Neural progenitor cell (in vitro differentiated cells): ENCODE measurements around the gene HPSE. TPM values are rescaled to one million over a fixed set of nuclear protein-coding genes. Genes with fewer than 3 reads are reported as not detected.

Source experiments
- DNase-seq: peaks from one replicate; pipeline ENCODE4 v3.0.0-alpha.2; 2016; ENCODE audit warnings: low spot score
- H2AFZ ChIP-seq: fragments of 200-600 bp; sonication (generic); replicated peaks from 2 replicates; pipeline ENCODE4 v1.6.1; 2016; ENCODE audit warnings: antibody characterized with exemption
- H3F3A ChIP-seq: fragments of 200-600 bp; sonication (generic); 2 replicates; pipeline ENCODE4 v1.6.1; 2016; ENCODE audit warnings: antibody characterized with exemption, low read depth
- H3K27ac ChIP-seq: fragments of 200-600 bp; sonication (generic); 2 replicates; pipeline ENCODE4 v1.5.1; 2016; ENCODE audit warnings: mild to moderate bottlenecking
- H3K27me3 ChIP-seq: fragments of 200-600 bp; sonication (generic); 2 replicates; pipeline ENCODE4 v1.6.1; 2016; ENCODE audit warnings: mild to moderate bottlenecking, moderate library complexity
- H3K36me3 ChIP-seq: fragments of 200-600 bp; sonication (generic); 2 replicates; pipeline ENCODE4 v1.5.1; 2016
- H3K4me1 ChIP-seq: fragments of 200-600 bp; sonication (generic); 2 replicates; pipeline ENCODE4 v1.6.1; 2016; ENCODE audit warnings: mixed run types
- H3K4me2 ChIP-seq: fragments of 200-600 bp; sonication (generic); 2 replicates; pipeline ENCODE4 v1.6.1; 2016
- H3K4me3 ChIP-seq: fragments of 200-600 bp; sonication (generic); 2 replicates; pipeline ENCODE4 v1.5.1; 2016
- H3K79me2 ChIP-seq: fragments of 200-600 bp; sonication (generic); 2 replicates; pipeline ENCODE4 v1.6.1; 2016; ENCODE audit warnings: low read depth
- H3K9ac ChIP-seq: fragments of 200-600 bp; sonication (generic); 2 replicates; pipeline ENCODE4 v1.6.1; 2016
- H3K9me3 ChIP-seq: fragments of 200-600 bp; sonication (generic); 2 replicates; pipeline ENCODE4 v1.5.1; 2016; ENCODE audit warnings: low read depth
- H4K20me1 ChIP-seq: fragments of 200-600 bp; sonication (generic); 2 replicates; pipeline ENCODE4 v1.6.1; 2016; ENCODE audit warnings: low read depth
- H3K27ac Mint-ChIP-seq: 3 replicates; pipeline ENCODE4 v1.8.0; 2021; ENCODE audit warnings: mixed read lengths
- H3K27me3 Mint-ChIP-seq: 2 replicates; pipeline ENCODE4 v1.8.0; 2022; ENCODE audit warnings: low read depth, mild to moderate bottlenecking, inconsistent platforms, moderate library complexity, mixed read lengths; ENCODE audit not compliant: insufficient read depth
- H3K36me3 Mint-ChIP-seq: 3 replicates; pipeline ENCODE4 v1.8.0; 2021; ENCODE audit warnings: mixed read lengths
- H3K4me1 Mint-ChIP-seq: 3 replicates; pipeline ENCODE4 v1.8.0; 2021; ENCODE audit warnings: mixed read lengths
- H3K4me3 Mint-ChIP-seq: 3 replicates; pipeline ENCODE4 v1.8.0; 2021; ENCODE audit warnings: mild to moderate bottlenecking, moderate library complexity, mixed read lengths
- H3K9me3 Mint-ChIP-seq: 3 replicates; pipeline ENCODE4 v1.8.0; 2020; ENCODE audit warnings: mixed read lengths
- EZH2 ChIP-seq: fragments of 200-600 bp; sonication (generic); IDR thresholded peaks from 2 replicates; pipeline ENCODE4 v1.6.1; 2017; ENCODE audit warnings: antibody characterized with exemption, mild to moderate bottlenecking, moderate library complexity
- EZH2phosphoT487 ChIP-seq: fragments of 200-600 bp; sonication (generic); IDR thresholded peaks from 2 replicates; pipeline ENCODE4 v1.6.1; 2017; ENCODE audit warnings: antibody characterized with exemption
- small RNA-seq: library from RNA; depleted of rRNA; stranded (forward); fragments of <200 nt; gene quantifications from one replicate; pipeline ENCODE3, GENCODE V24; 2015
- total RNA-seq: library from RNA; depleted of rRNA; stranded (reverse); fragments of >200 nt; gene quantifications from 2 replicates; pipeline ENCODE4 v1.2.3, GENCODE V29; 2015; ENCODE audit warnings: low replicate concordance
- TF ChIP-seq, protein P1 (sequence below): fragments of 200-600 bp; sonication (generic); IDR thresholded peaks from 2 replicates; pipeline ENCODE4 v1.5.1; 2017; ENCODE audit warnings: antibody characterized with exemption, mild to moderate bottlenecking

Gene HPSE
- total RNA-seq, 1 donor from 2014 or later, result 0.73 TPM

GRCh38 chr4:83250687-83251446 is 83.8 kb downstream of the HPSE start:
- H3K27me3 Mint-ChIP-seq, result no peaks in the 10 kb centered on the region

GRCh38 chr4:83248486-83248885 is 86.2 kb downstream of the HPSE start:
- Mint-ChIP-seq H3K36me3 (no peaks in the 10 kb centered on the region), H3K27ac (no peak overlapping the region), H3K4me3 (no peak overlapping the region), H3K27me3 (no peaks in the 10 kb centered on the region), H3K4me1 (peaks cover 10% of the 10 kb centered on the region), H3K9me3 (no peaks in the 10 kb centered on the region)
- Histone ChIP-seq H3K27ac (no peak overlapping the region), H3K27me3 (no peaks in the 10 kb centered on the region), H3K4me3 (no peak overlapping the region), H3F3A (no peaks in the 10 kb centered on the region), H3K79me2 (no peaks in the 10 kb centered on the region), H3K4me1 (peaks cover 11% of the 10 kb centered on the region), H2AFZ (no peak overlapping the region), H3K9ac (no peak overlapping the region), H3K9me3 (no peaks in the 10 kb centered on the region), H4K20me1 (no peaks in the 10 kb centered on the region), H3K4me2 (no peak overlapping the region), H3K36me3 (no peaks in the 10 kb centered on the region)
- TF ChIP-seq, protein P1, sequence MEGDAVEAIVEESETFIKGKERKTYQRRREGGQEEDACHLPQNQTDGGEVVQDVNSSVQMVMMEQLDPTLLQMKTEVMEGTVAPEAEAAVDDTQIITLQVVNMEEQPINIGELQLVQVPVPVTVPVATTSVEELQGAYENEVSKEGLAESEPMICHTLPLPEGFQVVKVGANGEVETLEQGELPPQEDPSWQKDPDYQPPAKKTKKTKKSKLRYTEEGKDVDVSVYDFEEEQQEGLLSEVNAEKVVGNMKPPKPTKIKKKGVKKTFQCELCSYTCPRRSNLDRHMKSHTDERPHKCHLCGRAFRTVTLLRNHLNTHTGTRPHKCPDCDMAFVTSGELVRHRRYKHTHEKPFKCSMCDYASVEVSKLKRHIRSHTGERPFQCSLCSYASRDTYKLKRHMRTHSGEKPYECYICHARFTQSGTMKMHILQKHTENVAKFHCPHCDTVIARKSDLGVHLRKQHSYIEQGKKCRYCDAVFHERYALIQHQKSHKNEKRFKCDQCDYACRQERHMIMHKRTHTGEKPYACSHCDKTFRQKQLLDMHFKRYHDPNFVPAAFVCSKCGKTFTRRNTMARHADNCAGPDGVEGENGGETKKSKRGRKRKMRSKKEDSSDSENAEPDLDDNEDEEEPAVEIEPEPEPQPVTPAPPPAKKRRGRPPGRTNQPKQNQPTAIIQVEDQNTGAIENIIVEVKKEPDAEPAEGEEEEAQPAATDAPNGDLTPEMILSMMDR, result no peak
- no peak for TF ChIP-seq EZH2
- no peak for TF ChIP-seq EZH2phosphoT487
- no peak for DNase-seq

More at GRCh38 chr4:83250687-83251446, 83.8 kb downstream of the HPSE start:
- H3K27ac ChIP-seq, result no peak overlapping the region
- no peaks in the 10 kb centered on the region for H3F3A ChIP-seq
- H3K4me3 Mint-ChIP-seq, result no peak overlapping the region
- no peaks in the 10 kb centered on the region for H4K20me1 ChIP-seq
- no peaks in the 10 kb centered on the region for H3K9me3 ChIP-seq
- H3K27me3 ChIP-seq, result no peaks in the 10 kb centered on the region
- peak; percentile 52 for DNase-seq
- H3K9ac ChIP-seq, result no peak overlapping the region
- no peaks in the 10 kb centered on the region for H3K9me3 Mint-ChIP-seq
- H2AFZ ChIP-seq, result peak overlapping the region; percentile 77
- no peak overlapping the region for H3K4me3 ChIP-seq
- no peaks in the 10 kb centered on the region for H3K36me3 Mint-ChIP-seq
- H3K4me1 Mint-ChIP-seq, result peaks cover 10% of the 10 kb centered on the region
- H3K4me1 ChIP-seq, result peaks cover 11% of the 10 kb centered on the region
- TF ChIP-seq, protein P1, result no peak
- no peak for TF ChIP-seq EZH2phosphoT487
- no peak for TF ChIP-seq EZH2
- no peaks in the 10 kb centered on the region for H3K36me3 ChIP-seq
- no peaks in the 10 kb centered on the region for H3K79me2 ChIP-seq
- peak overlapping the region; percentile 47 for H3K4me2 ChIP-seq
- H3K27ac Mint-ChIP-seq, result no peak overlapping the region

GRCh38 chr4:83247415-83248357 is 87.0 kb downstream of the HPSE start:
- Histone ChIP-seq H3K4me1 (peaks cover 11% of the 10 kb centered on the region), H3K27me3 (no peaks in the 10 kb centered on the region), H3F3A (no peaks in the 10 kb centered on the region), H2AFZ (no peak overlapping the region), H3K9me3 (no peaks in the 10 kb centered on the region), H3K79me2 (no peaks in the 10 kb centered on the region), H4K20me1 (no peaks in the 10 kb centered on the region), H3K4me3 (no peak overlapping the region), H3K4me2 (no peak overlapping the region), H3K9ac (no peak overlapping the region), H3K36me3 (no peaks in the 10 kb centered on the region), H3K27ac (no peak overlapping the region)
- no peak for DNase-seq
- TF ChIP-seq, protein P1, result no peak
- no peak for TF ChIP-seq EZH2
- TF ChIP-seq EZH2phosphoT487, result no peak
- peaks cover 9% of the 10 kb centered on the region for H3K4me1 Mint-ChIP-seq
- H3K27me3 Mint-ChIP-seq, result no peaks in the 10 kb centered on the region
- H3K27ac Mint-ChIP-seq, result no peak overlapping the region
- H3K36me3 Mint-ChIP-seq, result no peaks in the 10 kb centered on the region
- no peaks in the 10 kb centered on the region for H3K9me3 Mint-ChIP-seq
- H3K4me3 Mint-ChIP-seq, result no peak overlapping the region

Small RNA genes lying within 50 kb of the gene (small RNA-seq; reads per million reads assigned to genes)
- gene AC114781.5, result not detected

Other genes with a start within 250 kb of the HPSE start
- 0.15 TPM in 1 of 2 replicates, not detected in the other for gene PLAC8, start 220.1 kb downstream of the HPSE start, total RNA-seq
- gene COQ2, start 50.0 kb downstream of the HPSE start, total RNA-seq, result 23.7 and 32.7 TPM in 2 replicates
- 10.8 and 15.3 TPM in 2 replicates for gene HELQ, start 121.0 kb upstream of the HPSE start, total RNA-seq
- 25.0 and 25.6 TPM in 2 replicates for gene MRPS18C, start 121.2 kb upstream of the HPSE start, total RNA-seq
- 35.8 and 64.2 TPM in 2 replicates for gene ABRAXAS1, start 150.3 kb upstream of the HPSE start, total RNA-seq
- gene GPAT3, start 201.3 kb upstream of the HPSE start, total RNA-seq, result 0.99 TPM in 1 of 2 replicates, not detected in the other